ENCODE results near the gene RAD51. TPM values are rescaled to one million over a fixed set of nuclear protein-coding genes. Genes with fewer than 3 reads are reported as not detected.

The RAD51 gene
- total RNA-seq, 4 donors from 2014 or later, result 0.51 to 7.7 (median 1.3) TPM; not detected in 1

- Histone ChIP-seq H3K27me3 (no peaks in the 10 kb centered on the region), H3K4me3 (no peak overlapping the region), H3K9me3 (no peaks in the 10 kb centered on the region), H3K36me3 (no peaks in the 10 kb centered on the region), H3K27ac (no peak overlapping the region), H3K4me1 (no peaks in the 10 kb centered on the region)
- DNase-seq, result no peak
- TF ChIP-seq CTCF (IDR thresholded peaks at IDR 0.05), result no peak
- TF ChIP-seq POLR2A (IDR thresholded peaks at IDR 0.05), result no peak
- intact Hi-C loops (cut with DNase I; ENCODE audit: low total_unique reads), result no loop called here
Measured at GRCh38 chr15:40722354-40722753, 27.4 kb downstream of the RAD51 start.

GRCh38 chr15:40722934-40723333, 28.0 kb downstream of the RAD51 start:
- Histone ChIP-seq H3K36me3 (no peaks in the 10 kb centered on the region), H3K9me3 (no peaks in the 10 kb centered on the region), H3K27ac (no peak overlapping the region), H3K4me1 (no peaks in the 10 kb centered on the region), H3K27me3 (no peaks in the 10 kb centered on the region), H3K4me3 (no peak overlapping the region)
- no peak for DNase-seq
- no peak for TF ChIP-seq POLR2A (IDR thresholded peaks at IDR 0.05)
- intact Hi-C loops (cut with DNase I; ENCODE audit: low total_unique reads), result no loop called here

GRCh38 chr15:40723919-40724318, 28.9 kb downstream of the RAD51 start:
- intact Hi-C loops (cut with DNase I; ENCODE audit: low total_unique reads), result no loop called here
- no peak overlapping the region for H3K27ac ChIP-seq
- no peak for DNase-seq
- H3K4me1 ChIP-seq, result no peaks in the 10 kb centered on the region
- H3K4me3 ChIP-seq, result no peak overlapping the region
- H3K9me3 ChIP-seq, result no peaks in the 10 kb centered on the region
- TF ChIP-seq POLR2A (IDR thresholded peaks at IDR 0.05) (no peak), CTCF (IDR thresholded peaks at IDR 0.05) (no peak)
- H3K36me3 ChIP-seq, result no peaks in the 10 kb centered on the region
- H3K27me3 ChIP-seq, result no peaks in the 10 kb centered on the region

- intact Hi-C loops (cut with DNase I; ENCODE audit: low total_unique reads), result no loop called here
- Histone ChIP-seq H3K4me1 (no peaks in the 10 kb centered on the region), H3K36me3 (no peaks in the 10 kb centered on the region), H3K27me3 (no peaks in the 10 kb centered on the region), H3K4me3 (no peak overlapping the region), H3K9me3 (no peaks in the 10 kb centered on the region), H3K27ac (no peak overlapping the region)
- DNase-seq, result no peak
- TF ChIP-seq CTCF (IDR thresholded peaks at IDR 0.05) (no peak), POLR2A (IDR thresholded peaks at IDR 0.05) (no peak)
Measured at GRCh38 chr15:40731034-40731433, 36.1 kb downstream of the RAD51 start.

GRCh38 chr15:40736575-40736974, 41.6 kb downstream of the RAD51 start:
- DNase-seq, result no peak
- intact Hi-C loops (cut with DNase I; ENCODE audit: low total_unique reads), result no loop called here
- Histone ChIP-seq H3K36me3 (no peaks in the 10 kb centered on the region), H3K4me1 (no peaks in the 10 kb centered on the region), H3K4me3 (no peak overlapping the region), H3K27me3 (no peaks in the 10 kb centered on the region), H3K9me3 (no peaks in the 10 kb centered on the region), H3K27ac (no peak overlapping the region)
- TF ChIP-seq CTCF (IDR thresholded peaks at IDR 0.05) (no peak), POLR2A (IDR thresholded peaks at IDR 0.05) (no peak)

- H3K27me3 ChIP-seq, result no peaks in the 10 kb centered on the region
- no peaks in the 10 kb centered on the region for H3K36me3 ChIP-seq
- no peaks in the 10 kb centered on the region for H3K4me1 ChIP-seq
- H3K9me3 ChIP-seq, result no peaks in the 10 kb centered on the region
- no peak for DNase-seq
- H3K4me3 ChIP-seq, result no peak overlapping the region
- no peak for TF ChIP-seq POLR2A (IDR thresholded peaks at IDR 0.05)
- no peak for TF ChIP-seq CTCF (IDR thresholded peaks at IDR 0.05)
- H3K27ac ChIP-seq, result no peak overlapping the region
- intact Hi-C loops (cut with DNase I; ENCODE audit: low total_unique reads), result no loop called here
Measured at GRCh38 chr15:40737048-40737447, 42.1 kb downstream of the RAD51 start.
